GDM1 (cell line): ENCODE measurements around the gene ENSA.
"Not testable (repeated sequence)": the region's sequence is repeated elsewhere in the genome, so short reads cannot be mapped to it uniquely, and the experiment has no call there.

ENCODE experiments used
- DNase-seq: peaks from one replicate; lab custom pipeline; 2025; lab: John Stamatoyannopoulos, UW

ENSA gene

DNA sequence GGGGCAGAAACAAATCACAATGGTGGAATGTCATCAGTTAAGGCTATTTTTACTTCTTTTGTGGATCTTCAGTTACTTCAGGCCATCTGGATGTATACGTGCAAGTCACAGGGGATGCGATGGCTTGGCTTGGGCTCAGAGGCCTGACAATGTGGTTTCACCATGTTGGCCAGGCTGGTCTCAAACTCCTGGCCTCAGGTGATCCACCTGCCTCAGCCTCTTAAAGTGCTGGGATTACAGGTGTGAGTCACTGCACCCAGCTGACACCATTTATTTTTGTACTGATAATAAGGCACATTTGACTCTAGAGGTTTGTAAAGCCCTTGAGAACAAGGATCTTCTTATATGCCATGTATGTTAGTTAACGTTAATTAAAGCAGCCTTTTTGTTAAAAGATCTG lies 48.4 kb downstream of the ENSA start:
- not testable (repeated sequence) for DNase-seq

DNA sequence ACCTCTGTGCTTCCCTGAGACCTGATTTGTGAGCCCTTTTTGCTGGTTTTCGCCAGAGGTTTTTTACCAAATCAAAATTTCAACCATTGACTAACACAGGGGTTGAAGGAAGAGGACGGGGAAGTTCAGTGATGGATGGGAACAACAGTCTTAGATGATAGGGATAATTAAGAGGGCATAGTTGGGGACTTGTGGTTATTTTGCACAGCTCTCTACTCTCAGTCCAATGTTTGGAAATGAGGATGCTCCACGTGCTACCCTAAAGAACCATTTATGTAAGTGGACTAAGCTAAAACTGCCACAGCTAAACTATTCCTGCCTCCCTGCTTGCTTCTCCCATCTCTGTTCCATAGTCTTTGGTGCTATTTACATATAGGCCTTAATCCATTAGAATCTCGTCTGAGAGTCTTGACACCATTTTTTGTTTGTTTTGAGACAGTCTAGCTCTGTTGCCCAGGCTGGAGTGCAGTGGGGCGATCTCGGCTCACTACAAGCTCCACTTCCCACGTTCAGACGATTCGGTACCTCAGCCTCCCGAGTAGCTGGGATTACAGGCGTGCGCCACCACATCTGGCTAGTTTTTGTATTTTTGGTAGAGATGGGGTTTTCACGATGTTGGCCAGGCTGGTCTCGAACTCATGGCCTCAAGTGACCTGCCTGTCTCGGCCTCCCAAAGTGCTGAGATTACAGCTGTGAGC lies 49.3 kb downstream of the ENSA start:
- DNase-seq, result no peak

DNA sequence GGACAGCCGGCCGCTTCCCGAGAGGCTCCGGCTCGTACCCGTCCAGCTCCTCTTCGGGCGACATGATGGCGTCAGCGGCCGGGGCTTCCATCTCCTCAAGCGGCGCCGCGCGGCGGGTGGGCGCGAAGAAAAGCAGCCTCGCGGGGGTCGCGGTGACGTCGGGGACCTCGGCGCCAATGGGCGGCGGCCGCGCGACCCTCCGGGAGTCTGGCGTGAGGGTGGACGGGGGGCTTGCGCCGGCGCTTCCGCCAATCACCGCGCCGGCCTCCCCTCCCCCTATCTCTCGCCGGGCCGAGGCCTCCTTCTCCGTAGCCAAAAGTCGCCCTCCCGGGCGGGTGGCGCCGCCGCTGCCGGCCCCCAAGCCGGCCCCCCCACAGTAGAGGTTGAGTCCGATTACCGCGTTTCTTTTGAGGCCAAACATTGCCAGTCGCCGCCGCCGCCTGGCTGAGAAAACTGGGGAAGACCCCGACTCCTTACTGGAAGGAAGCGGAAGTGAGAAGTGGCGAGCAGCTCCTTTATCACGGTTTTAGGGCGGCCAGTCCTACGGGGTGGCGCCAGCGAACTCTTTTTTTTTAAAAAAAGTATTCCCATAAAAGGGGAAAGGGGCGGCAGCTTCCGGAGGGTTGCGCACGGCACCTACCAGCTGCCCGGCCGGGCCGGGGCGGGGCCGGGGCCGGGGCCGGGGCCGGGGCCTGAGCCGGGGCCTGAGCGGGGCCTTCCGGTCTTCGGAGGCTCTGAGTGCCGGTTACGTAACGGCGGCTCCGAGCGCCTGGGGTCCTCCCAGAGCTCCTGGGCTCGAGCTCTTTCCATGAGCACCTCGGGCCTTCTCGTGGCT lies 50.1 kb downstream of the ENSA start, which contains the start of gene MCL1:
Gene MCL1 (minus strand): TSS at position 501 of the 835 bp plus-strand sequence. CDS start 80 bp downstream, at position 421.
- DNase-seq, result peak; percentile 91

DNA sequence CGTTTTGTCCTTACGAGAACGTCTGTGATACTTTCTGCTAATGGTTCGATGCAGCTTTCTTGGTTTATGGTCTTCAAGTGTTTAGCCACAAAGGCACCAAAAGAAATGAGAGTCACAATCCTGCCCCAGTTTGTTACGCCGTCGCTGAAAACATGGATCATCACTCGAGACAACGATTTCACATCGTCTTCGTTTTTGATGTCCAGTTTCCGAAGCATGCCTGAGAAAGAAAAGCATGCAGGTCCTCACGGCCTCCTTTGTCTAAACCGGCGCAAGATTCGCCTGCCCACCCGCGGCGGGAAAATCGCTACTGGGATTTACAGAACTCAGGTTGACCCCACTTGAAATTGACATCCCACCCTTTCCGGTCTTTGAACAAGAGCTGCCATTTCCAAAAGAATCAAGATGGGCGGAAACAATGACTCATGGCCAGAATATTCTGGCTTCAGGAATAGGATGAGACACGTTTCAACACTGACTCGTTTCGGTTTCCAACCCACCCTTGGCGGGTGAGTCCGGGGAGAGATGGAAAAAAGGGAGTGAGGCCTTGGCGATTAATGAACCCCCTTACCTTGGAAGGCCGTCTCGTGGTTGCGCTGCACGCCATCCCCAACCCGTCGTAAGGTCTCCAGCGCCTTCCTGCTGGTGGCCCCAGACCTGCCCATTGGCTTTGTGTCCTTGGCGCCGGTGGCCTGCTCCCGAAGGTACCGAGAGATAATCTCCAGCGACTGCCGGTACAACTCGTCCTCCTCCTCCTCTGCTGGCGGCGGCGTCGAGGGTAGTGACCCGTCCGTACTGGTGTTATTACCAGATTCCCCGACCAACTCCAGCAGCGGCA lies 50.9 kb downstream of the ENSA start:
- no peak for DNase-seq

DNA sequence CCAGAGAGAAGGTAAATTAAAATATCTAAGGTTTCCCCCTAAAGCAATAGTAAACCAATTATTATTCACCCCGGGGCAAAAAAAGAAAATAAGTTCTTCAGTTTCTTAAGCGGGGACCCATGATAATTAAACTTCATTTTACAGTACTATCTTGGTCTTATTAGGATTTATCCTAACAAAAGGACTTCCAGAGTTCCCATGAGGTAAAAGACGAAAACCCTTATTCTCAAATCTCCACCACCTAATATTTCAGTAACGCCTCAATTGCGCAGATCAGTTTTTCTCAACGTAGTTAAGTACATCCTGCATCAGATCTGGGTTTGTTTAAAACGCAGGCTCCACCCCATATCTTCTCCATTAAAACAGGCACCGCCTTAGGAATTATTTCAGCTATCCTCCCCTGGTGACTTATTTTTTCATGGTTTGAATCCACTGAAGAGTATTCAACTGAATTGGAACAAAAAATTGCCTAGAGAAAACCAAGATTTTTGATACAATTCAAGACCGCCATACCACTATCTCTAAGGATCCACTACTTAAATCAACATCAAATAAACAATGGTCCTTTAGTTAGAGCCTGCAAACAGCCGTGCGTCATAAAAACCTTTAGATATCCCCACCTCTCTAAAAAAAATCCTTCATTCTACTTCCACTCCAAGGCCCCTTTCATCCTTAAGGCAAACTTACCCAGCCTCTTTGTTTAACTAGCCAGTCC lies 51.7 kb downstream of the ENSA start:
- DNase-seq, result no peak

DNA sequence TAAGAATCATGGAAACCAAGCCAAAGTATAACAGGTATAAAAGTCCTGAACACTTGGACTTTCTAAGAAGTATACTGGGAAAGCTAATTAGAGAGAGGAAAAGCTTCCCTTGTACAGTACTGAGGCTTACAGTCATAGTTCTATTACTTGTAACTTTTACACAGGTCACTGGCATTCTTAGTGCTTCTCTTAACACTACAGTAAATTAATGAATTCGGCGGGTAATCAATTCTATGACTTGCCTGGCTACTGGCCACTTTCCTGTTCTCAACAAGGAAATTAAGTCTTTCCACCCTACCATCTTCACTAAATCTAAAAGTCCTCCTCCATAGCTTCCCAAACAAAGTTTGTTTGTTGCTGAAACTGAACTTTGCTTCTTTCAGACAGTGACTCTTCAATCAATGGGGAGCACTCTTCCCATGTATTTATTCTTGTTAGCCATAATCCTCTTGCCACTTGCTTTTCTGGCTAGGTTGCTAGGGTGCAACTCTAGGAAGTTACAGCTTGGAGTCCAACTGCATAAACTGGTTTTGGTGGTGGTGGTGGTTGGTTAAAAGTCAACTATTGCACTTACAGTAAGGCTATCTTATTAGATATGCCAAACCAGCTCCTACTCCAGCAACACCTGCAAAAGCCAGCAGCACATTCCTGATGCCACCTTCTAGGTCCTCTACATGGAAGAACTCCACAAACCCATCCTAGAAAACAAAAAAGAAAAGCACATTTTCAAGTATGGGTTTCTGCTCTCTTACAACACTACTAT lies 52.4 kb downstream of the ENSA start:
- DNase-seq, result no peak

DNA sequence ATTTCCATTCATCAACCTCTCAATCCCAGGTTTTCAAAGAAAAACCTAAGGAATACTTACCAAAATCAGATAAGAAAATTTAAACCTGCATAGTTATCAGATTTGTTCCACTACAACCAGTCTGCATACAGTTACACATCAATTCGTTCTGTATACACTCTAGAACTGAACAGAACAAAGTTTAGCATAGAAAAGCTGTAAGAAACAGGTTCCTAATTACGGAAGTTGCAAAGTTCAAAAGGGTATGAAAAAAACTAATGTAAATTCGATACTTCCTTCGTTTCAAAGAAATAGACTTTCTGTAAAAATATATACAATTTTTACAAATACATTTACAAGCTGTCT lies 53.1 kb downstream of the ENSA start:
- DNase-seq, result no peak

DNA sequence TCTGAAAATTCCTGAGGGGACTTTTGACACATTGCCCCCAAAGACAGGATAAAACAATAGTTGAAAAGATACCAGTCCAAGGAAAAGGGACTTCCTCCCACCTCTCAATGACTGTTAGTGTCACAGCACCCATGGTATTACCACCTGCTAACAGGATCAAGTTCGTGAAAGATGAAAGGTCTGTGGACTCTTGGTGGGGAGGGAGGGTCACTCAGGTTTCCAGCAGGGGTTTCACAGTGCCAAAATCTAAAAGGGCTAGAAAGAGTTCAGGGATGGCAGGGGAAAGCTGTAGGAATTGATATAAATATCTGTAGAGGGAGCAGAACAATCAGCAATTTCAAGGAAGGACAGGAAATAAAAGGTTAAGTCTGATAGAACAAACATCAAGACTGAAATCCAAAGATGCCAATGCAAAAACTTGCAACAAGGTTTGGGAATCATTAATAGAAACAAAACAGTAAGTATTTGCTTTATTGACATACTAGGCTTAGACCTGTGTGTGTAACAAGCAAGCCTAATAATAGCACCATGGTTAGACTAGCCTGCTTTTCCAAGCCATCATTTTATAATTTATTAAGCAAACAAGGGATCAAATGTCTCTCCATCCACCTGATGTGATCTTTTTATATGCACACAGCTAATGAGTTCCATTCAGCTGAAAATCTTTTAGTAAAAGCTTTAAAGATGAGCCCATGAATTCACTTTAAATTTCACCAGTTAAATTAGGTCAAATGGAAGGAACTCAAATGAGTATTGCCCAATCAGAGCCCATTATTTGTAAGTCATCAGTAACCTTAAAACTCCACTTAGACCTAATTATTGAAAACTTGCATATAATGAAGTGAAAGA lies 53.7 kb downstream of the ENSA start:
- DNase-seq, result no peak

DNA sequence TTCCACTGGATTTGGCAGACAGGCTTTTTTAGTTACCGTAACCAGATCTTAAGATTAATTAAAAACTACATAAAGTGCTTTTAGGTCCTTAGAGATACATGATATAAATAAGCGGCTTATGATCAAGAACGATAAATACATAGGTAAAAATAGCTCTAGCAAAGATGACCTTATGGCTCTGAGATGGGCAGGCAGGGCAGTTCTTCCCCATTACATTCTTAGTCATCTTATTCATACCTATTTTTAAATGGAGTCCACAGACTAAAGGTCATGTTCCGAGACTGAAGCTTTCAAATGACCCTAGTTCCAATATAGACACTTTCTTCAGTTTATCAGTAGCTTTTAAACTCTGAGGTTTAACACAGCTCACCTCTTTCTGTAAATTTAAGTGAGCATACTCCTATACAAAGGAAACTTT lies 54.3 kb downstream of the ENSA start:
- DNase-seq, result no peak

DNA sequence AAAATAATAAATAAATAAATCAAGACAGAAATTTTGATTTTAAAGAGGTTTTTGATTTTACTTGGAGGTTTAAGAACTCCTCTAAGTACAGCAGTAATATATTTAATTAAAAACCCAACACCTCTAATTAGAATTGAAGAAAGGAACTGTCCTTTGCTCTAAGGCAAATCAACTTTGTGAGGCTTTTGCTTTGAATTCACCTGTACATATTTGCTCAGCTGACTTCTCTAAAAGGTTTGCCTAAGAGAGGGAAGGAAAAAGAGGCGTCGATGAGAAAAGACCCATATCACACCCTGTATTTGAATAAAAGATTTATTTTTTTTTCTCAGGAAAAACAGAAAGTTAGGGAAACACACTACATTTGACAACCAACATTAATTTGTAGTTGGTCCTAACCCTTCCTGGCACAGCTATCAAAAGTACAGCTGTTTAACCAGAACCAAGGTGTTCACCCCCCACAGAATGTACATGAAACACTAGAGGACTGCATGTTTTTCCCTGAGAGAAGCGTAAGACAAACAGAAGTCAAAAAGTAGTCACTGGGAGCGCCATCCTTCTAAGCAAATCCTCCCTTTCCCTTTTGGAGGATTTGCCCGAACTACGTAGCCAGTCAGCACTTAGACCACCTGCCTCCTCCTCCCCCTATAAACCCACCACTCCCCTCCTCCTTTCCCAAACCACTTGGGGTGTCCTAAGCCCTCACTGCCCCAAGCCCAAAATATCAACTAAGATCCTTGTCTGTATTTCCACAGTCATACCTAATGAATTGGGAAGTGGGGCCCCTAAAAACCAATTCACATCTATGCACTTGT lies 54.9 kb downstream of the ENSA start:
- no peak for DNase-seq

DNA sequence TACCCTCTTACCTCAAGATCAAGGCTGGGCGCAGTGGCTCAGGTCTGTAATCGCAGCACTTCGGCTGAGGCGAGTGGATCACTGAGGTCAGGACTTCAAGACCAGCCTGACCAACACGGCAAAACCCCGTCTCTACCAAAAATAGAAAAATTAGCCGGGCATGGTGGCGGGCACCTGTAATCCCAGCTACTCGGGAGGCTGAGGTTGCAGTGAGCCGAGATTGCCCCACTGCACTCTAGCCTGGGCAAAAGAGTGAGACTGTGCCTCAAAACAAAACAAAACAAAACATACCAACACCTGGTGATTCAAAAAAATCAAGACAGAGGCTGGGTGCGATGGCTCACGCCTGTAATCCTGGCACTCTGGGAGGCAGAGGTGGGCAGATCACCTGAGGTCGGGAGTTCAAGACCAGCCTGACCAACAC lies 55.8 kb downstream of the ENSA start:
- DNase-seq, result not testable (repeated sequence)

DNA sequence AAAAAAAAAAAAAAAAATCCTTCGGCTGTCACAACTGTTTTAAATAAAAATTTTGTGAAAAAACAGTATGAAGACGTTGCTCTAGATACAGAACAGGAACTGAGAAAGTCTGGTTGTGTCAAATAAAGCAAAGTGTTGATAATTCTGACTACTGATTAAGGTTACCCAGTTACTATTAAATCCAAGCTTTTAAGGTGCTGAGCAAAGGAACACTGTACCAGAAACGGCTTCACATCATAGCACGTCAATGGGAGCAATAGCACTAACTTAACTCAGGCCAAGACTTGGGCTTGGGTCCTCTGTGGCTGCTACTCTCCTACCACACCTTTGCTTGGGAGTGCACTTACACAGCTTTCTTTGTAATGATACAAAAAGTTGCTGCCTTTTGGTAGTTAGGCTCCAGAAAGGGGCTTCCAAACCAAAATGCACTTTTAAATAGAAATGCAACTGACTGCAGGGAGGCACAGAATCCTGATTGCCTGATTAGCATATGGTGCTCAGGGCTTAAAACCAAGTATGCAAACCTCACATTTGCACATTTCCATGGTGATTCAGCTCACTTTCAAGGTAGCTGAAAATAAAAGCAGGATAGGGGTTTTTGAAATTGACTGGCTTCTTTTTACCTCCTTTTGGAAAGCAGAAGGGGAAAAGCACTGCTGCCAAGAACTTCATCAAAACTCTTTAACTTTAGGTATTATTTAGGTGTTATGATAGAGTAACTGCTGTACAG lies 56.3 kb downstream of the ENSA start:
- DNase-seq, result no peak
